Heart left ventricle (tissue), 16 donors: ENCODE results near the gene LPCAT1. TPM values are rescaled to one million over a fixed set of nuclear protein-coding genes. Genes with fewer than 3 reads are reported as not detected.
A peak's percentile ranks its signal among the peaks of the same experiment; 100 is the strongest.

Source experiments
- ATAC-seq, 4 donors: fragments of 200-7000 bp; cut with Tn5 transposase; one replicate each; pipeline ENCODE4 v1.9.1; 2020 to 2022; ENCODE audit warnings: moderate library complexity in 4 of 4, mild to moderate bottlenecking in 3 of 4, moderate number of reproducible peaks in 1 of 4
- DNase-seq, 5 donors: peaks; one replicate each; pipeline ENCODE4 v3.0.0-alpha.2; 2020
- H3K27ac ChIP-seq, 12 donors: fragments of 200-600 bp; sonication (generic) in 4 of 12; one replicate each; pipeline versions ENCODE4 v1.5.0 to v1.8.0; 2016 to 2022; ENCODE audit warnings: mild to moderate bottlenecking in 2 of 12
- H3K27me3 ChIP-seq, 9 donors: fragments of 200-600 bp; sonication (generic) in 2 of 9; one replicate each; pipeline versions ENCODE4 v1.5.1 to v1.8.0; 2016 to 2022; ENCODE audit warnings: mild to moderate bottlenecking in 3 of 9
- H3K36me3 ChIP-seq, 9 donors: fragments of 200-600 bp; sonication (generic) in 2 of 9; one replicate each; pipeline versions ENCODE4 v1.5.0 to v1.8.0; 2018 to 2022; ENCODE audit warnings: mild to moderate bottlenecking in 2 of 9
- H3K4me1 ChIP-seq, 12 donors: fragments of 200-600 bp; sonication (generic) in 4 of 12; one replicate each; pipeline versions ENCODE4 v1.5.0 to v1.8.0; 2016 to 2022; ENCODE audit warnings: mild to moderate bottlenecking in 3 of 12
- H3K4me3 ChIP-seq, 12 donors: fragments of 200-600 bp; sonication (generic) in 4 of 12; one replicate each; pipeline versions ENCODE4 v1.5.0 to v1.8.0; 2017 to 2022; ENCODE audit warnings: mild to moderate bottlenecking in 9 of 12, moderate library complexity in 4 of 12
- H3K9me3 ChIP-seq, 12 donors: fragments of 200-600 bp; sonication (generic) in 4 of 12; one replicate each; pipeline versions ENCODE4 v1.5.0 to v1.8.0; 2016 to 2022; ENCODE audit warnings: mild to moderate bottlenecking in 1 of 12
- CTCF ChIP-seq, 12 donors: fragments of 200-600 bp; sonication (generic) in 4 of 12; IDR thresholded peaks; one replicate each; pipeline versions ENCODE4 v1.5.0 to v1.8.0; 2018 to 2022; ENCODE audit warnings: antibody characterized with exemption in 12 of 12, mild to moderate bottlenecking in 5 of 12
- POLR2A ChIP-seq, 2 donors: fragments of 450-650 bp; IDR thresholded peaks; one replicate each; pipeline ENCODE4 v1.6.1; 2017; ENCODE audit warnings: antibody characterized with exemption in 2 of 2, mild to moderate bottlenecking in 2 of 2, moderate library complexity in 2 of 2
- WGBS, 4 donors: extraction: QIAGEN DNeasy Blood & Tissue Kit in 2 of 4; methylation state at CpG; one replicate each; pipeline versions ENCODE4 v1.1.5 to v1.1.7; 2013 to 2018; 5-methylcytosine and 5-hydroxymethylcytosine counted together
- intact Hi-C, 10 donors: fragments of 100-400 bp; cut with DNase I; formaldehyde crosslinking; loops; one replicate each; pipeline versions ENCODE4 v1.11.1 to v1.14.2; 2022
- polyA plus RNA-seq, 2 donors: library from polyadenylated mRNA; stranded (reverse); fragments of 200-250 nt; gene quantifications; one replicate each; pipeline ENCODE4 v1.2.3, GENCODE V29; 2013
- total RNA-seq, 9 donors: library from RNA; depleted of rRNA in 2 of 9; stranded (reverse); fragments of >200 nt in 2 of 9; fragmentation: NEBNext Ultra II Directional in 3 of 9; extraction: Animal tissue kit (Norgen Biotek cat#: 25700) in 3 of 9; gene quantifications; one replicate each; pipeline versions ENCODE4 v1.1.0 to v1.2.4, GENCODE V29; 2016 to 2023
- donor health status: ischemic (EF 13 %, LVEDD 7.1; RV severe dilation, severe dysfunction).
- donor health status: healthy with polysubstance abuse.
- donor health status: DM: no; HTN: yes; CAD: no.
- donor health status: DM: no; HTN: no; CAD: no.
- donor health status: ischemic (EF 25% LVEDD 6.9; RV normal size, moderate dysfunction).
- donor health status: ischemic (EF 25% LVEDD 5.7; RV mildly dilated, moderate dysfunction).
- donor health status: healthy.
- donor health status: DM: yes; HTN: yes; CAD: no.
- donor health status: ischemic (EF 35%, LVEDD 5.7; RV mildly dilated, moderate dysfunction).
- donor health status: nonischemic (EF 11% LVEDD 7.7; RV severe dilation, severe dysfunction).
- donor health status: DM: yes; HTN: yes; CAD: no.
- donor health status: PGD.
- donor health status: ischemic (EF 29% LVEDD 5.4; RV normal size, mild dysfunction).
- donor health status: nonischemic (EF 23%, LVEDD 6.1; RV moderate dilation, normal function).

Gene LPCAT1
- total and polyA plus RNA-seq, 11 donors = 8.2 to 30.6 (median 9.9) TPM

DNA sequence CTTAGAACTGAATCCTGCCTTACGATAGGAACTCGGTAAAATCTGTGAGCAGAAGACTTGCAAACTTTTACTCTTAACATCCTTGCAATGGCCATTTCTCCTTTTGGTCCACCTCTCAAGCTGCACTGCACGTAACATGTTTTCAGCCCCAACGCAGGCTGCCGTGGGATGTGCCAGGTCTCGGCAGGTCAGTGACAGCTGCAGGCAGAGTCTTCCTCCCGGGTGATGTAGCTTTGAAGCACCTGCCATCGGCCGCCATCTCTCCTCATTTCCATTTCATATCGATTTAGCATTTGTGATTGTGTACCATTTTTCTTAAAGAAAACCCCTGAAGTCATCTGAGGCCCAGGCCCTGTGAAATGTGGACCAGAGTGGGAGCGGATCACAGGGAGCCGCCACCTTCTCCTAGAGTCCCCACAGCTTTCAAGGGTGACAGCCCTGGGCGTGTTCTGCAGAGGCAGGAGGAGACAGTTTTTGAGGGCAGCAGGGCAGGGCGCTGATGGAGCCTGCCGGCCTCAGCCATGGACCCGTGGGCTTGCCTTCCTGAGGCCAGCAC lies 25.8 kb upstream of the LPCAT1 start:
- no peak for DNase-seq
- Histone ChIP-seq H3K4me1 (peaks cover 0 to 4% (median 0%) of the 10 kb centered on the region in 12 donors), H3K4me3 (no peak overlapping the region), H3K36me3 (no peaks in the 10 kb centered on the region), H3K27ac (no peak overlapping the region), H3K27me3 (no peaks in the 10 kb centered on the region), H3K9me3 (no peaks in the 10 kb centered on the region)
- no peak for ATAC-seq
- WGBS, 4 donors = 88 to 92% (median 90%) methylated on average over 16 of the region's 16 CpGs
- intact Hi-C loops = loop anchor here in 1 of 10 donors (10.0 kb wide), 1 partner anchor 55 kb away; no protein-coding TSS in a partner anchor
- TF ChIP-seq POLR2A (IDR thresholded peaks at IDR 0.05) (no peak), CTCF (IDR thresholded peaks at IDR 0.05) (no peak)

DNA sequence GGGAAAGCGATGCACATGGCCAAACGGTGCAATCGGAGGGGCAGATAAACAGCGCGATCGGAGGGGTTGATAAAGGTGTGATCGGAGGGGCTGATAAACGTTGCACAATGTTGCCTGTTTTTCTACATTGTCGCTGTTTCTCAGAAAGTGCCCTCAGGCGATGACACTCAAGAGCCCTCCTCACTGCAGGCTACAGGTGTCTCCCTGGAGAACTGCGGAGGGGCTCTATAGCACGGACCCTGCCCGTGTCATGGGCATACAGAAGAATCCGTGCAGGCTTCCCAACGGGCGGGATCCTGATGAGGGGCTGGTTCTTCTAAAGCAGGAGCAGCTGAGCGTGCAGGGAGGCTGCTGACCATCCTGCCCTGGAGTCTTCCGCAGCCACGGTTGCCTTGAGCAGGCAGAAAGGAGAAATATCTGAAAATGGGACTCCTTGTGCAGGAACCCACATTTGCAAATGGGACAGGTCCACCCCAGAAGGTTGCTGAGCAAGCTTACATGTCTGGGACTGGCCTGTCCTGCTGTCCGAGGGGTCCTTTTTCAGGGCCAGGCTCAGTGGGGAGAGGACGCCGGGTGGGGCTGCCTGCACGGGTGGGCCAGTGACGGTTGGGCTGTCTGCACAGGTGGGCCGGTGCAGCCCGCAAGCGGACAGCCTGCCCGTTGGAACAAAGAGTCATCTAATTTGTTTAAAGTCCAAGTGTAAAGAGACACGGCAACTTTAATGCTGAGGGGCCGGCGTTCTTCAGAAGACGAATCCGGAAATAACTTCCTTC lies 25.1 kb upstream of the LPCAT1 start:
- peak in 2 of 5 donors; percentile 13 to 43 for DNase-seq

DNA sequence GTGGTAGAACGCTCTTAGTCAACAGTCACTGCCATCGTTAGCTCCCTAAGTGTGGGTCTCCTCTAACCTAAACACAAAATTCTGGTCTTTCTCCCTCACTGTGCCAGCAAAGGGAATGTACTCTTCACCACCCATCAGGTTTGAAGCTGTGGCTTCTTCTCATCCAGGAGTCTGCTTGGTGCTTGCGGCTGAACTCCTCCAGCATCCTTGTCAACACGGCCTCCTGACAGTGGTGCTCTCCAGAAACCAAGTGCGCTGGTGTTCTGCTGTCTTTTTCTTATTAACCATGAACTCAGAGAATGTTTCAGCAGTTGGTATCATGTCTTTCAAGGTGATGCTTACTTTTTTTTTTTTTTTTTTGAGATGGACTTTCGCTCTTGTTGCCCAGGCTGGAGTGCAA lies 23.9 kb upstream of the LPCAT1 start:
- Histone ChIP-seq H3K4me1 (peaks cover 0 to 4% (median 0%) of the 10 kb centered on the region in 12 donors), H3K36me3 (no peaks in the 10 kb centered on the region), H3K27me3 (no peaks in the 10 kb centered on the region), H3K9me3 (no peaks in the 10 kb centered on the region), H3K27ac (no peak overlapping the region), H3K4me3 (no peak overlapping the region)
- intact Hi-C loops = no loop called here
- ATAC-seq (no peak), DNase-seq (peak in 1 of 5 donors; percentile 4)
- TF ChIP-seq POLR2A (IDR thresholded peaks at IDR 0.05) (no peak), CTCF (IDR thresholded peaks at IDR 0.05) (no peak)
- 84 to 93% (median 88%) methylated on average over 6 of the region's 6 CpGs for WGBS, 4 donors

More for the DNA sequence above, 25.1 kb upstream of the LPCAT1 start:
- Histone ChIP-seq H3K27ac (no peak overlapping the region), H3K36me3 (no peaks in the 10 kb centered on the region), H3K4me3 (no peak overlapping the region), H3K27me3 (no peaks in the 10 kb centered on the region), H3K9me3 (no peaks in the 10 kb centered on the region), H3K4me1 (peaks cover 0 to 4% (median 0%) of the 10 kb centered on the region in 12 donors)
- 84 to 89% (median 87%) methylated on average over 30 to 33 of the region's 33 CpGs for WGBS, 4 donors
- ATAC-seq = no peak
- intact Hi-C loops = no loop called here
- TF ChIP-seq POLR2A (IDR thresholded peaks at IDR 0.05) (no peak), CTCF (IDR thresholded peaks at IDR 0.05) (no peak)

GRCh38 chr5:1547236-1547635 lies 23.5 kb upstream of the LPCAT1 start:
- WGBS, 4 donors = 87 to 92% (median 91%) methylated on average over 11 of the region's 11 CpGs
- no peak overlapping the region for H3K27ac ChIP-seq
- H3K36me3 ChIP-seq = no peaks in the 10 kb centered on the region
- peak in 1 of 5 donors; percentile 8 for DNase-seq
- H3K4me3 ChIP-seq = no peak overlapping the region
- ATAC-seq = no peak
- H3K27me3 ChIP-seq = no peaks in the 10 kb centered on the region
- peaks cover 0 to 6% (median 0%) of the 10 kb centered on the region in 12 donors for H3K4me1 ChIP-seq
- no peaks in the 10 kb centered on the region for H3K9me3 ChIP-seq
- TF ChIP-seq POLR2A (IDR thresholded peaks at IDR 0.05) (no peak), CTCF (IDR thresholded peaks at IDR 0.05) (no peak)
- intact Hi-C loops = no loop called here
